Measurements from ENCODE around the gene FHIP2A.

DNA sequence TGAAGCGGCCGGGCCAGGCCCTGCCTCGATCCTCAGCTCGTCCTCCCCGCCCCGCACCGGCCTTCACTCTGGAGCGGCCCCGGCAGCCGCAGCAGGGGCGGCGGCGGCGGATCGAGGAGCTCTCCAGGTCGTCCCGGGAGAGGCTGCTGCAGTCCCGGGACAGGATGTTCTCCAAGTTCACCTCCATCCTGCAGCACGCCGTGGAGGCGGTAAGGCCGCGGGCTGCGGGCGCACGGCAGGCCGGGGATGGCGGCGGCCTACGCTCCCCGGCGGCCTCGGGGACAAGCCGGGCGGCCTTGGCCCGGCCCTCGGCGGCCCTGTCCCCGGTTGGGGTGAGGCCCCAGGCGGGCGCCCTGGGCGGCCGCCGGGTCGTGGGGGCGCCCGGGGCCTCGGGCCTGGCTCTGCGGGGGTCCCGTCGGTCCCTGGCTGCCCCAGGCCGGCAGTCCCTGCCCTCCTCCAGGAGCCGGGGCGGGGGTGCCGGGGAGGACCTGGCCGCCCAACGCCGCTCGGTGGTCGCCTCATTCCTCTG is 399 bp downstream of the FHIP2A start:
- TF ChIP-seq, protein P1, sequence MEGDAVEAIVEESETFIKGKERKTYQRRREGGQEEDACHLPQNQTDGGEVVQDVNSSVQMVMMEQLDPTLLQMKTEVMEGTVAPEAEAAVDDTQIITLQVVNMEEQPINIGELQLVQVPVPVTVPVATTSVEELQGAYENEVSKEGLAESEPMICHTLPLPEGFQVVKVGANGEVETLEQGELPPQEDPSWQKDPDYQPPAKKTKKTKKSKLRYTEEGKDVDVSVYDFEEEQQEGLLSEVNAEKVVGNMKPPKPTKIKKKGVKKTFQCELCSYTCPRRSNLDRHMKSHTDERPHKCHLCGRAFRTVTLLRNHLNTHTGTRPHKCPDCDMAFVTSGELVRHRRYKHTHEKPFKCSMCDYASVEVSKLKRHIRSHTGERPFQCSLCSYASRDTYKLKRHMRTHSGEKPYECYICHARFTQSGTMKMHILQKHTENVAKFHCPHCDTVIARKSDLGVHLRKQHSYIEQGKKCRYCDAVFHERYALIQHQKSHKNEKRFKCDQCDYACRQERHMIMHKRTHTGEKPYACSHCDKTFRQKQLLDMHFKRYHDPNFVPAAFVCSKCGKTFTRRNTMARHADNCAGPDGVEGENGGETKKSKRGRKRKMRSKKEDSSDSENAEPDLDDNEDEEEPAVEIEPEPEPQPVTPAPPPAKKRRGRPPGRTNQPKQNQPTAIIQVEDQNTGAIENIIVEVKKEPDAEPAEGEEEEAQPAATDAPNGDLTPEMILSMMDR (IDR thresholded peaks at IDR 0.05), result no peak
- TF ChIP-seq EP300 (IDR thresholded peaks at IDR 0.05), result no peak
